ENCODE results near the gene IGSF1.
"Not testable (repeated sequence)": the region's sequence is repeated elsewhere in the genome, so short reads cannot be mapped to it uniquely, and the experiment has no call there.

Gene IGSF1

DNA sequence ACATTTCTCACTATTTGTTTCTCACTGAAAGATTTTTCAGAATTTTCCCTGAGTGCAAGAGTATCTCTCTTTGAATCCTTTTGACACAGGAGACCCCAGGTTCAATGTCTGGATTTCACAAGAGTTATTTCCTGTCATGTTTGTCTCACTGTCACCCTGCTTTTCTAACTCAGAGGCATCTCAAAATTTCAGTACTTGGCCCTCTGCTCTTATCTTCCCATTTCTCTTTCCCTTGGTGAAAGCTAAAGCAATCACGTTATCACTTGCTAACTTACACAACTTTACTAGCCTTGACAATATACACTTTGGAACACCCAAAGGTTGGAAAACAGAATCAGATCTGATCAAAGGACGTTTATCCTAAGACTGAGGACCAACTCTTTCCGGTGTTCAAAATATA is 17.3 kb downstream of the IGSF1 start:
- no peak for DNase-seq (ENCODE audit: low read depth)

GRCh38 chrX:131271274-131271673 is 17.8 kb downstream of the IGSF1 start:
- DNase-seq (ENCODE audit: low read depth) = no peak

DNA sequence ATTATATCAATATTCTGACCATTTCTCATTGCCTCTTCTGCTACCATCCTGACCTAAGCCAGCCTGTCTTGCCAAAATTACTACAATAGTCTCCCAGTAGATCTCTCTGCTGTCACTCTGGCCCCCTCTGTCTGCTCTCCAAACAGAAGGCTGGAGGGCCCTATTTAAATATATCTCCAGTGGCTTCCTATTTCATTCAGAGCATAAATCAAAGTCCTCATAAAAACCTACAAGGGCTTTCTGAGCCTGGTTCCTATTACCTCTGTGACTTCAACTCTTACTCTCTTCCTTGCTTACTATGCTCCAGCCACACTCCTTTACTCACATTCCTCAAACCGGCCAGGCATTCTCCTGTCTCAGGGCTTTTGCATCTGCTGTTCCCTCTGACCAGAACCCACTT is 19.0 kb downstream of the IGSF1 start:
- DNase-seq (ENCODE audit: low read depth) = no peak

DNA sequence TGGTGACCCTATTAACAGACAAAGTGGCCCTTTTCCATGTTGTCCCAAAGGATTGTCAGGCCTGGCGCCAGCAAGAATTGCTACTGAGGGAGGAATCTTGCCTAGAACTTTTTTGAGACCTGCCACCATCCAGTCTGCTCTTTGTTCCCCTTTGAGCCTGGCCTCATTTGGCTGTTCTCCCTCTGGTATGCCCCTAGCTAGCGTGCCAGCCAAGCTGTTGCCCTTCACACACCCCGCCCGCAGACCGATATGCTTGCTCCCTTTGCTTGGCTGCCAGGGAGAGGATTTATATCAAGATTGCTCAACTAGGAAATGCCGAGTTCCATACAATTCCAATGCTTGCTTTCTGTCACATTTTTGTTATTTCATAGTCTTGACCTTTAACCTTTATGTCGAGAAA is 24.4 kb downstream of the IGSF1 start:
- no peak for DNase-seq (ENCODE audit: low read depth)

DNA sequence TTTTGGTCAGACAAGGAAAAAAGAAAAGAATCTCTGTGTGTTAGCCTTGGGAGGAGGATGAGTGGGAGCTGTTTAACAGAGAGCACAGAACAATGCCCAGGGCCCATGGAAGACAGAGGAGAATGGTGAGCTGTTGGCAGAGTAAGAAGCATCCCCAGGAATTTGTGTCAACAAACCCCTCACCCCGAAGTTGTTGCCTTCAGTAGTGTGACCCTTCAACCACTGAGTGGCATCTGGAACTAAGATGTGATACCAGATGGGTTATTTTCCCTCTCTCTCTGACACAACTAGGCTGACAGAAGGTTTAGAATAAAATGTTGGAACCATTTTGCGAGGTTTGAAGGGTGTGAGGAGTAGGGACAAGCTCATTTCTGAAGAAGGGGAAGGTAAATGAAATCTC is 25.1 kb downstream of the IGSF1 start:
- DNase-seq (ENCODE audit: low read depth) = no peak

- DNase-seq (ENCODE audit: low read depth) = no peak
Measured at GRCh38 chrX:131262738-131263679, 26.1 kb downstream of the IGSF1 start.

DNA sequence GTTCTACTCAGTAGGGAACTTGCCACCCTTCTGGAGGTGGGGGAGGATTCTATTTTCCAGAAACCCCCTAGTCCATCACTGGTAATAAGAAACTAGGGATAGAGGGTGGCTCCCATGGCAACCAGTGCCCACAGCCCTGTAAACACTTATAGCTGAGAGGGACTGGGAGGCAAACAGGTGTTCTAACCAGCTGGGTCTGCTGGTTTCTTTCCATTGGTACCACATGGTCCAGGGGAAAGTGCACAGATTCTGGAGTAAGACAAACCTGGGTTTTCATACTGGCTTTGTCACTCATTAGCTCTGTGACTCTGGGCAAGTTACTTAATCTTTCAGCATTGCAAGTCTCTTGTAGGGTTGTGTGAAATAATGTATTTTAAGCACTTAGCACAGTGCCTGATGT is 26.9 kb downstream of the IGSF1 start:
- no peak for DNase-seq (ENCODE audit: low read depth)

DNA sequence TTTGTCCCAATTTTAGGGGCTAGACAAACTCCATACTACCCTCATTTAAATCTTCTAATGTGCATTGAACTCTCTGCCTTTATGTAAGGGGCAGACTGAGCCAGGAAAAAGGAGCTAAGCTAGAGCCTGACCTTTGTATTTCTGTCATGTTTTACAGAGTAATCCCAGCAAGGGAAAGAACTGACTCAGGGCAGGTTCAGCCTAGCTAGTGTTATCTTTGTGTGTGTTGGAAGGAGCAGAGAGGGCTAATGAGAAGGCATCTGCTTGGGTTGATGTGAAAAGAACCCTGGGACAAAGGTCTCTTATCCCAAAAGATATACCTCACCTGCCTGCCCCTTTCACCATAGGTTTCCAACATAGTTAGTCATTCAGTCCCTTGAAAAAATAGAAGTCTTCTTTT is 31.7 kb downstream of the IGSF1 start:
- no peak for DNase-seq (ENCODE audit: low read depth)

- DNase-seq (ENCODE audit: low read depth) = not testable (repeated sequence)
Measured at GRCh38 chrX:131250984-131251738, 37.9 kb downstream of the IGSF1 start.

GRCh38 chrX:131239057-131239456 is 50.0 kb downstream of the IGSF1 start:
- DNase-seq (ENCODE audit: low read depth) = no peak

DNA sequence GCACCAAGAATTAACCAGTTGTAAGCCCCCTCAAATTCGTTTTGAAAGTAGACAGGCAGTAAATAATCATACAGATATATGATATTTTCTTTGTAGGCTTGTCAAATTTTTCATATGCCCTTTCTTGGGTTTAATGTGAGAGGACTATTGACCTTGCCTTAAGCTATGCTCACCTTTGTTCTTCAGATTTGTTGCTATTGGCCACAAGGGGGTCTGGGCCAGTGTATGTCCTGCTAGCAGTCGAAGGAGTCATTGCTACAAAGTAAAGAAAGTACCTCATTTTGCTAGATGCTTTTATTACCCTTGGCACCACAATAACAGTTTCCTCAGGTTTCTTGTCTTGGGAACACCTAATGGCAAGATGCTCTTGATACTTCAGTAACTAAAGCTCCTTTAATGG is 51.7 kb downstream of the IGSF1 start:
- no peak for DNase-seq (ENCODE audit: low read depth)

GRCh38 chrX:131235768-131236545 is 53.1 kb downstream of the IGSF1 start:
- DNase-seq (ENCODE audit: low read depth) = no peak

- DNase-seq (ENCODE audit: low read depth) = no peak
Measured at GRCh38 chrX:131227608-131228007, 61.5 kb downstream of the IGSF1 start.

- DNase-seq (ENCODE audit: low read depth) = no peak
Measured at GRCh38 chrX:131226591-131226990, 62.5 kb downstream of the IGSF1 start.

DNA sequence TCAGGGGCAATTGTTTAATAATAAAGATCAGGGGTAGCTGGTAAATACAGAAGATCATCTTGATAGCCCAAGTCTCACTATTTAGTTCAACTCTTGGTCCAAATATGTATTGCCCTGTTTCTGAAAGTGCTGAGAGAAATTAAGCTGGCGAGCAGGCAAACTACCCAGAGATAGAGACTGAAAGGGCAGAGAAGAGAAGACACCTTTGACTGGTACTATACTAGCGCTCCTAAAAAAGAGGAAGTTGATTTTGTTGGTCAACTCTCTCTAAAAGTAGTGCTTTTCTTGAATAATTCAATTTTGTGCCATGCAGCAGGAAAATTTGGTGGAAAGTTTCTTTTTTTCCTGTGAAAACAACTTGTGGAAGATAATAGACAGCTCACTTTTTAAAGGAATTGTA is 64.0 kb downstream of the IGSF1 start:
- no peak for DNase-seq (ENCODE audit: low read depth)

All from activated gamma-delta T cell treated with anti-CD3 and anti-CD28 coated beads, Interleukin-2, amount 50 U/mL, for 16 hours (primary cell).